NCI-H187 (cell line): ENCODE data around the gene ICAM5.
"Not testable (repeated sequence)": the region's sequence is repeated elsewhere in the genome, so short reads cannot be mapped to it uniquely, and the experiment has no call there.

ENCODE experiments used
- DNase-seq, 2 experiments: peaks; one replicate each; lab custom pipeline; 2025; lab: John Stamatoyannopoulos, UW

Gene ICAM5

GRCh38 chr19:10318807-10319682 is 29.3 kb downstream of the ICAM5 start:
- DNase-seq = no peak

DNA sequence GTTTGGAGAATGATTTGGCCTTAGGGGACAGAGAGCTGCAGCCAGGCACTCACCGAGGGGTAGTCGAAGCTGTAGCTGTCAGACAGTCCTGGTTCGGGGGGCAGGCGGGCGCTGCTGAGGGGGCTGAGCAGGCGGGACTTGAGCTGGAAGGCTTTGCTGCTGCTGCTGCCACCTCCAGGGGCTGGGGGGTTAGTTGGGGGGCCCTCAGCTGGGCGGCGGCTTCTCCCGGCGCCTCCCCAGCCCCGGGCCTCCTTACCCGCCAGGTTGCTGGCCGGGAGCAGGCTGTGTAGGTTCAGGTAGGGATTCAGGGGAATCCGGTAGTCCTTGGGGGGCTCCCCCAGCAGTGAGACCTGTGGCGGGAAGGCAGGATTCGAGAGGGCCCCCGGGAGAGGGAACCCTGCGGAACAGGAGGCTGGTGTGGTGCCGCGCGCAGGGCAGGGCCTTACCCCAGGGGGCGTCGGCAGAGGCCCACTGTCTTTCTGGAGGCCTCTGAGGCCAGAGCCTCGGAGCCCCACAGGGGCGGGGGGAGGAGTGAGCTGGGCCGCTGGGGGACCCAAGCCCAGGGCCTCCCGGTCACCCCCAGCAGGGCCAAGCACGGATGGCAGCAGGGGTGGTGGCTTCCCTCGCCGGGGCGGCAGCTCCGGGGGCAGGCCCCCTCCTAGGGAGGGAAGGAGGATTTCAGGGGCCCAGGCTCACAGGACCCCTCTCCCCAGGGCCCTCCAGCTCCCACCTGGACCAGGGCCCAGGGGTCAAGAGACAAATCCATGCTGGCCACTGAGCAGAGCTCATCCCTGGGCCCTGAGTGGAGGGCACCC is 31.1 kb downstream of the ICAM5 start:
- DNase-seq = no peak

DNA sequence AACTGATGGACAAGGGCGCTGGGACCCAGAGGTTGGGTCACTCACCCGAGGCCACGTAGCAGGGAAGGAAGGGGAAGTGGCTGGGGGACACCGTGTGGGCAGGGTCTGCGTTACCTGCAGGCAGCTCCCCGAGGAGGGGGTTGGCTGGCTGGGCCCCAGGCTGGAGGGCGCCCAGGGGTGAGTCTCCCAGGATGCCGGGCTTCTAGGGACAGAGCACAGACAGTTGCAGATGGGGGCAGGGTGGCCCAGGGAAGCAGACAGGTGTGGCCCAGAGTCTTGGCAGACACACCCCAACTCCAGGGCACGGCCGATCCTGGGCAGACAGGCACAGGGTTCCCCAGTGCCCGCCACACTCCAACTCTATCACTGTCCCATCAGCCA is 31.7 kb downstream of the ICAM5 start:
- no peak for DNase-seq

GRCh38 chr19:10321874-10322835 is 32.4 kb downstream of the ICAM5 start:
- DNase-seq = no peak

GRCh38 chr19:10325732-10326131 is 36.0 kb downstream of the ICAM5 start:
- DNase-seq = no peak

GRCh38 chr19:10327793-10328192 is 38.0 kb downstream of the ICAM5 start:
- DNase-seq = no peak

DNA sequence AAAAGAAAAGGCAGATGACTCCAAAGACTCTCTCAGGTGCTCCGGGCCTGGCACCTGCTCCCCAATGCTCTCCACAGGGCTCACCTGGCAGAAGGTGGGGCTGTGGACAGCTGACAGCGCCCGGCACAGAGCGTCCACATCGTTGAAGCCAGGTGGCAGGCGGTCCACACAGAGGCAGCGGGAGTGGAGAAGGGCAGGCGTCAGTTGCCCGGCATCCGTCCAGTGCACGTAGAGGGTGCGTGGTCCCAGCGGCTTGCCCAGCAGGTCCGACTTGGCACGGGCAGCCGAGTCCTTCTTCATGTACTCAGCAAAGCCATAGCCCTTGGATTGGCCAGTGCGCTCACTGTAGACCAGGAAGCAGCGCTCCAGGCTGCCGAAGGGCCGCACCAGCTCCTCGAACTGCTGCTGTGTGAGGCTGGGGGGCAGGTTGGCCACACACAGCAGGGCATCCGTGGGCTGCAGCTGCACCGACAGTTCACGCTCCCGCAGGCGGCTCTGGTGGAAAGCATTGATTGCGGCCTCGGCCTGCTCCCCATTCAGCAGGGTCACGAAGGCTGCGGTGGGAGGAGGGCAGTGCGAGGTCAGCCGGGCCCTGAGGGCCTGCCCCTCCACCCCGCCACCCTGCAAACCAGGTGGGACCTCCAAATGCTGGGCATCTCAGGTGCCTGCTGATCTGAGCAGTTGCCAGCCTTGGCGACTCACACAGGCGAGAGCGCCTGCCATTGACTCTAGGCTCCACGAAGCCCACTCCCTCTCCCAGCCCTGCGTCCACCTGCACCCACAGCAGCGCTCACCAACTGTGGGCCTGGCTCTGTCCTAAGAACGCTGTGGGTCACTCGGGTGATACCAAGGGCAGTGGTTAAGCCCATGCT is 39.0 kb downstream of the ICAM5 start:
- no peak for DNase-seq

- DNase-seq = no peak
Measured at GRCh38 chr19:10329555-10329954, 39.8 kb downstream of the ICAM5 start.

- DNase-seq = no peak
Measured at GRCh38 chr19:10332158-10332964, 42.6 kb downstream of the ICAM5 start.

DNA sequence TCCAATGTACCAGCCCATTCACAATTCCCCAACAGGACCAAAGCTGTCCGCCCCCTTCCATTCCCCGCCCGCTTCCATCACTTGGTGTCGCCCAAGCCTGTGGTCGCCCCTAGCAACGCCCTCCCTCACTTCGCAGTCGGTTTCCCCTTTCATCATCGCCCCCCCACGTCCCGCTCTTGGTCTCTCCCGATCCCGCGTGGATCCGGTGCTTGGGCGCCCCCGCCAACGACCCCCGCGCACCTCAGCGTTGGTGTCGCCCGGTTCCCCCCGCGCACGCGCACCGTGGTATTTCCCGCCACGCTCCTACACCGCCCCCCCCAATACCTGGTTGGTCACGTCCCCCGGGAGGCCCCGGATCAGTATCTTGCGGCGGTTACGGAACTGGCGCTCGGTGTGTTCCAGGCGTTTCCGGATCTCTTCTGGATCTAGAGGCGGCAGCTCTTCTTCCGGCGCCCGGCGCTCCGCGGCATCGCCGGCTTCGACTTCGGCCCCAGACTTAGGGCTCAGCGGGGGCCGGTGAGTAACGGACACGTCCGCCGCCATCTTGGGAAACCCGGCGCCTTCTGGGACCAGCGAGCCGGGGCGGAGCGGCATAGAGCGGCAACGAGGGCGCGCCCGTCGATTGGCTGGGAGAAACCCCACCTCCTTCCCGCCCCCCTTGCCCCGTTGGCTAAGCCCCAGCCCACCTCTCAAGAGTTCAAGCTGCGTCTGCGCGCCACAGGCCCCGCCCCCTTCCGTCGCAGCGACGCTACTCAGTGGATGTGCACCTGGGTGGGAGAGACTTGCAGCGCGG is 43.4 kb downstream of the ICAM5 start, which contains the start of gene RAVER1:
RAVER1 (minus strand) TSS at position 565 of the 793 bp plus-strand sequence; CDS start at position 543, 22 bp downstream.
- peak; percentile 90 for DNase-seq

- DNase-seq = no peak
Measured at GRCh38 chr19:10333758-10334587, 44.2 kb downstream of the ICAM5 start.

DNA sequence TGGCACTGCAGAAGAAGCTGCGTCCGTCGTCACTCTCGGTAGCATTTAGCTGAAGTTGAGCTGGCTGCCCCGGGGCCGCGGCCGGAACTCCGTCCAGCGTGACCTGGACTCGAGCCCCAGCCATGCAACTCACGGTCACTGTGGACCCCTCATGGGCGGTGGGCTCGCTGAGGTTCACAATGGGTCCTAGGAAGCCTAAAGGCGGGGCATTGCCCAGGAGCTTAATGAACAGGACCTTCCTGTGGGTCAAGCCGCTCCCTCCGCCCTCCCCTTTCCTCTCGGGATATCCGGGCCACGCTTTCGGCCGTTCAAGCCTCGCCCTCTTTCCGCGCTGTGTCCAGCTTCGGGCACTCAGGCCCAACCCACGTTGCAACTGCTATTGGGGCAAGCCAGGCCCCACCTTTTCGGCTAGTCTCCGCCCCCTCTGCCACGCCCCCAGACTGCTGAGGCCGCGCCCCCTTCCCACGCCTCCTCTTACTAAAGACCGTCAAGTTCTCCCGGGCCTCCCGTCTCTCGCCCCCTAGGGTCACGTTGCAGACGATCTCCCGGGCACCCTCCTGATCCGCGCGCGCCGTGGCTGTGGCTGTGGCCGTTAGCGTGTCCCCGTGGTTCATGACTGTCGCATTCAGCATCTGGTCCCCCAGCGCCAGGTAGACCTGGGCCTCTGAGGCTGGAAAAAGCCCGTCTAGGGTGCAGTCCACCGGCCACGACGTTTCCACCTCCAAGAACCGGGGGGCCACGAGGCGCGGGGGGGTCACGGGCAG is 45.0 kb downstream of the ICAM5 start:
- DNase-seq = peak; percentile 37 to 50

GRCh38 chr19:10335352-10335985 is 45.7 kb downstream of the ICAM5 start:
- no peak for DNase-seq

DNA sequence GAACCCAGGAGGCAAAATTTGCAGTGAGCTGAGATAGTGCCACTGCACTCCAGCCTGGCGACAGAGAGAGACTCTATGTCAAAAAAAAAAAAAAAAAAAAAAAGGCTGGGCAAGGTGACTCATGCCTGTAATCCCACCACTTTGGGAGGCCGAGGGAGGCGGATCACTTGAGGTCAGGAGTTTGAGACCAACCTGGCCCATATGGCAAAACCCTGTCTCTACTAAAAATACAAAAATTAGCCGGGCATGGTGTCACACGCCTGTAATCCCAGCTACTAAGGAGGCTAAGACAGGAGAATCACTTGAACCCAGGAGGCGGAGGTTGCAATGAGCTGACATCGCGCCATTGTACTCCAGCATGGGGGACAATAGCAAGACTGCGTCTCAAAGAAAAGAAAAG is 47.0 kb downstream of the ICAM5 start:
- DNase-seq = not testable (repeated sequence)

DNA sequence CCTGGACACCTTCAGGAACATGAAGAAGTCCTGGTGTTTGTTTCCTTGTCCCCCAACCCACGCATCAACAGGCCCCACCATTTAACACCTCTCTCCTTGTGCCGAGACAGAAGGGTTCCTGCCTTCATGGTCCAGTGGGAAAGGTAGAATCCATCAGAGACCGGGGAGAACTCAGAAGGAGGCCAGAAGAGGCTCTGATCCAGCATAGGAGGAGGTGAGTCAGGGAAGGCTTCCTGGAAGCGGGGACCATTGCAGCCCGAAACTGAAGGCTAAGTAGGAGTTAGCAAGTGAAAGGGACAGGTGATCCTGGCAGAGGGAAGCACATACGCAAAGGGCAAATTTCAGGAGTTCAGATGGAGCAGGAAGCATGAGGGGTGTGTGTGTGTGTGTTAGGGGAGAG is 49.2 kb downstream of the ICAM5 start:
- no peak for DNase-seq

DNA sequence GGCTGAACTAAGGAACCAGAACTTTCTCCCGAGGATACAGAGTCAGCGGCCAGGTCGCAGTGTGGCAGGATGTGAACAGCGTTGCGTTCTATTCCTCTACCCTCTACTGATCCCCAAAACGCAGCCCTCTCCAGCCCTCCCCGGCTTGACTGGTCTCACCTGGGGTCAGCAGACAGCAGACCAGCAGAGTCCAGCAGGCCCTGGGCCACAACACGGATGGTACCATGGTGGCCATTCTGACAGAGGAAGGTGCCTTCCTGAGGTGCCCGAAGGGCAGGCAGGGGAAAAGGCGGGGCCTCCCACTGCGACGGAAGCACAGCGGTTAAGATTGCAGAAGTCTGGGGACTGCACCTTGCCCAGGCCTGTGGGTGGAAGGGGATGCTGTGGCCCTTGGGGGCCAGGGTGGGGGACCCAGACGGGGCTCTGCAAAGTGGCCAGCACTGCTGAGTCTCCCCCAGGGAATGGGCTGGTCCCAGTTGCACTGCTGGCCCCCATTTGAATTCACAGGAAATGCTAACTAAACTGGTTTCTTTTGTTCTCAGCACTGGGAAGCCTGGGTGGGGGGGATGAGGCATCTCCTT is 49.7 kb downstream of the ICAM5 start, which contains the start of gene ICAM3:
ICAM3 (minus strand) TSS at position 245 of the 581 bp plus-strand sequence; CDS start at position 235, 10 bp downstream.
- no peak for DNase-seq
